ENCODE measurements around the gene ARHGEF1. TPM values are rescaled to one million over a fixed set of nuclear protein-coding genes. Genes with fewer than 3 reads are reported as not detected.
A peak's percentile ranks its signal among the peaks of the same experiment; 100 is the strongest.
"Not testable (repeated sequence)": the region's sequence is repeated elsewhere in the genome, so short reads cannot be mapped to it uniquely, and the experiment has no call there.

Gene ARHGEF1
- total RNA-seq, 1 donor from 2014 or later: 114 TPM

GRCh38 chr19:41936961-41937360 is 54.0 kb downstream of the ARHGEF1 start:
- intact Hi-C loops (cut with DNase I): no loop called here
- H3K9me3 ChIP-seq: no peaks in the 10 kb centered on the region
- H3K4me1 ChIP-seq: peaks cover 26% of the 10 kb centered on the region
- H3K27me3 ChIP-seq: peaks cover 20% of the 10 kb centered on the region
- no peak for TF ChIP-seq CTCF (IDR thresholded peaks at IDR 0.05)
- TF ChIP-seq POLR2A (IDR thresholded peaks at IDR 0.05): no peak
- TF ChIP-seq POLR2AphosphoS5 (IDR thresholded peaks at IDR 0.05; ENCODE audit: insufficient read depth in 1 of 2, low read depth in 1 of 2): no peak
- H3K36me3 ChIP-seq: no peaks in the 10 kb centered on the region
- no peak for DNase-seq (ENCODE audit: extremely low spot score in 2 of 2)
- no peak overlapping the region for H3K27ac ChIP-seq
- H3K4me3 ChIP-seq: no peak overlapping the region

- DNase-seq (ENCODE audit: extremely low spot score in 2 of 2): no peak
- intact Hi-C loops (cut with DNase I): no loop called here
- Histone ChIP-seq H3K27me3 (peaks cover 14% of the 10 kb centered on the region), H3K9me3 (no peaks in the 10 kb centered on the region), H3K4me3 (no peak overlapping the region), H3K27ac (no peak overlapping the region), H3K36me3 (no peaks in the 10 kb centered on the region), H3K4me1 (peaks cover 26% of the 10 kb centered on the region)
- TF ChIP-seq POLR2A (IDR thresholded peaks at IDR 0.05): no peak
- TF ChIP-seq CTCF (IDR thresholded peaks at IDR 0.05): no peak
- no peak for TF ChIP-seq POLR2AphosphoS5 (IDR thresholded peaks at IDR 0.05; ENCODE audit: insufficient read depth in 1 of 2, low read depth in 1 of 2)
Measured at GRCh38 chr19:41937525-41938468, 54.8 kb downstream of the ARHGEF1 start.

- H3K36me3 ChIP-seq; H3K27ac ChIP-seq; DNase-seq (ENCODE audit: extremely low spot score in 2 of 2); H3K4me3 ChIP-seq; intact Hi-C loops (cut with DNase I); H3K9me3 ChIP-seq: not testable (repeated sequence)
- peaks cover 26% of the 10 kb centered on the region for H3K4me1 ChIP-seq
- peaks cover 14% of the 10 kb centered on the region for H3K27me3 ChIP-seq
Measured at GRCh38 chr19:41939209-41939608, 56.2 kb downstream of the ARHGEF1 start.

GRCh38 chr19:41939861-41940730 is 57.1 kb downstream of the ARHGEF1 start:
- Histone ChIP-seq H3K4me1 (peaks cover 26% of the 10 kb centered on the region), H3K27ac (no peak overlapping the region), H3K36me3 (no peaks in the 10 kb centered on the region), H3K27me3 (peaks cover 14% of the 10 kb centered on the region), H3K9me3 (no peaks in the 10 kb centered on the region), H3K4me3 (peak overlapping the region; percentile 29 to 41)
- TF ChIP-seq POLR2AphosphoS5 (IDR thresholded peaks at IDR 0.05; ENCODE audit: insufficient read depth in 1 of 2, low read depth in 1 of 2): no peak
- TF ChIP-seq POLR2A (IDR thresholded peaks at IDR 0.05): no peak
- no peak for TF ChIP-seq CTCF (IDR thresholded peaks at IDR 0.05)
- intact Hi-C loops (cut with DNase I): no loop called here
- DNase-seq (ENCODE audit: extremely low spot score in 2 of 2): no peak

- TF ChIP-seq CTCF (IDR thresholded peaks at IDR 0.05): no peak
- TF ChIP-seq POLR2A (IDR thresholded peaks at IDR 0.05): no peak
- no peak for TF ChIP-seq POLR2AphosphoS5 (IDR thresholded peaks at IDR 0.05; ENCODE audit: insufficient read depth in 1 of 2, low read depth in 1 of 2)
- H3K27ac ChIP-seq: no peak overlapping the region
- DNase-seq (ENCODE audit: extremely low spot score in 2 of 2): no peak
- H3K4me3 ChIP-seq: peak overlapping the region; percentile 29 to 41
- no peaks in the 10 kb centered on the region for H3K9me3 ChIP-seq
- H3K27me3 ChIP-seq: peaks cover 14% of the 10 kb centered on the region
- H3K4me1 ChIP-seq: peaks cover 20% of the 10 kb centered on the region
- intact Hi-C loops (cut with DNase I): no loop called here
- H3K36me3 ChIP-seq: no peaks in the 10 kb centered on the region
Measured at GRCh38 chr19:41940731-41941409, 57.9 kb downstream of the ARHGEF1 start.
